MM.1S (cell line): ENCODE data around the gene CLOCK.

ENCODE experiments used
- CTCF ChIP-seq: fragments of 300-600 bp; sonication (generic); IDR thresholded peaks from 2 replicates; pipeline ENCODE4 v1.5.1; 2016; ENCODE audit warnings: antibody characterized with exemption, low read length, mixed read lengths
- EZH2 ChIP-seq: fragments of 300-600 bp; sonication (generic); optimal IDR thresholded peaks from 2 replicates; pipeline ENCODE3; 2017; ENCODE audit warnings: low read depth, mild to moderate bottlenecking, antibody characterized with exemption, low read length, mixed read lengths
- EZH2phosphoT487 ChIP-seq: fragments of 300-600 bp; sonication (generic); IDR thresholded peaks from 2 replicates; pipeline ENCODE4 v1.6.1; 2018; ENCODE audit warnings: antibody characterized with exemption, low read length

GRCh38 chr4:55547918-55548317, 1.2 kb upstream of the CLOCK start:
- TF ChIP-seq EZH2phosphoT487: no peak
- no peak for TF ChIP-seq CTCF
- no peak for TF ChIP-seq EZH2
